NT2/D1 (cell line): ENCODE measurements around the gene SRC.

ENCODE experiments used
- YY1 ChIP-seq: IDR thresholded peaks from 2 replicates; pipeline ENCODE4 v1.6.1; 2011; ENCODE audit not compliant: insufficient read length, insufficient read depth
- ZNF274 ChIP-seq: IDR thresholded peaks from 2 replicates; pipeline ENCODE4 v1.6.1; 2011; ENCODE audit warnings: mild to moderate bottlenecking, low read depth, low read length

- TF ChIP-seq YY1 = no peak
- no peak for TF ChIP-seq ZNF274
Measured at GRCh38 chr20:37347347-37347823, 1.4 kb downstream of the SRC start.
